Femur (tissue), 1 donor: ENCODE measurements around the gene MKLN1.
"Not testable (repeated sequence)": the region's sequence is repeated elsewhere in the genome, so short reads cannot be mapped to it uniquely, and the experiment has no call there.

Source experiments
- DNase-seq: peaks from one replicate; pipeline ENCODE4 v3.0.0-alpha.2; 2017

Gene MKLN1

DNA sequence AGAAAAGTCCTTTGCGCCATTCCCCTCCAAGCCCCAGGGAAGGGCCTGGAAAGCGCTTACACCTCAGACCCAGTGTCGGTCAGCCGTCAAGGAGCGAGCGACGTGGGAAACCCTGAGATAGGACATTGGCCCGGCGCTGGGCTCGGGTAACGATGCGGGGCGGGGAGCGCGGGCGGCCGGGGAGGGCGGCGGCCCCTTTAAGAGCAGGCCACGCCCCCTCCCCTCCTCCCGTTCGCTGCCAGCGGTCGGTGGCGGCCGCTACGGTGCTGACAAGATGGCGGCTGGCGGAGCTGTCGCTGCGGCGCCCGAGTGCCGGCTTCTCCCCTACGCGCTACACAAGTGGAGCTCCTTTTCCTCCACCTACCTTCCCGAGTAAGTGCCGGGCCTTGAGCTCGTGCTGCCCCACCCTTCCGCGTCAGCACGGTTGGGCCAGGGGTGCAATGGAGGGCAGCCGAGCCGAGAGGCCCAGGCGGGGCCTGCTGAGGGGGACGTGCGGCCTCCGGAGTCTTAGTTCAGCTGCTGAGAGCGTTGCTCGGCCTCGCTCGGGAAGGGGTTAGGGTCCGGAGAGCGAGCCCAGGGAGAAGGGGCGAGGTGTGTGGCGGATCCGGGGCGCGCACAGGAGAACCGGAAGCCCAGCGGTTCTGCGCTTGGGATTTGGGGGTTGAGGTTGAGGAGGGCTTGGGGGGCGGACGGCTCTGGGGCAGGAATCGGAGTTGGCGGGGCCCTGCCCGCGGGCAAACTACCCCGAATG, at the start of gene MKLN1:
TSS of gene MKLN1 (plus strand) at position 251 of the 751 bp plus-strand sequence. CDS start at position 275, 24 bp downstream.
- peak; percentile 93 for DNase-seq

DNA sequence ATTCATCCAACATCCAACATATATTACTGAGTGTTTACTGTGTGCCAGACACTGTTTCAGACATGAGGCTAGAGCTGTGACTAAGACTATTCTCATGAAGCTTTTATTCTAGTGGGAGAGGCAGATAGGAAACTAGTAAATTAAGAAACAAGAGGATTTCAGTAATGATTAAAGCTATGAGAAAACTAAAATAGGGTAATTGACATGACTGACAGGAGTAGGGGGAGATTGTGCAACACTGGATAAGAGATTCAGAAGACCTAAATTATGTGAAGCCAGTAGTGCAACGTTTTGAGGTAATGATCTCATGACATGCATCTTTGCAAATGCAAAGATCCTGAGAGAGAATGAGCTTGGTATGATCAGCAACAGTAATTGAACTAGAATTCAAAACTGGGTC, 48.6 kb upstream of the MKLN1 start:
- no peak for DNase-seq

DNA sequence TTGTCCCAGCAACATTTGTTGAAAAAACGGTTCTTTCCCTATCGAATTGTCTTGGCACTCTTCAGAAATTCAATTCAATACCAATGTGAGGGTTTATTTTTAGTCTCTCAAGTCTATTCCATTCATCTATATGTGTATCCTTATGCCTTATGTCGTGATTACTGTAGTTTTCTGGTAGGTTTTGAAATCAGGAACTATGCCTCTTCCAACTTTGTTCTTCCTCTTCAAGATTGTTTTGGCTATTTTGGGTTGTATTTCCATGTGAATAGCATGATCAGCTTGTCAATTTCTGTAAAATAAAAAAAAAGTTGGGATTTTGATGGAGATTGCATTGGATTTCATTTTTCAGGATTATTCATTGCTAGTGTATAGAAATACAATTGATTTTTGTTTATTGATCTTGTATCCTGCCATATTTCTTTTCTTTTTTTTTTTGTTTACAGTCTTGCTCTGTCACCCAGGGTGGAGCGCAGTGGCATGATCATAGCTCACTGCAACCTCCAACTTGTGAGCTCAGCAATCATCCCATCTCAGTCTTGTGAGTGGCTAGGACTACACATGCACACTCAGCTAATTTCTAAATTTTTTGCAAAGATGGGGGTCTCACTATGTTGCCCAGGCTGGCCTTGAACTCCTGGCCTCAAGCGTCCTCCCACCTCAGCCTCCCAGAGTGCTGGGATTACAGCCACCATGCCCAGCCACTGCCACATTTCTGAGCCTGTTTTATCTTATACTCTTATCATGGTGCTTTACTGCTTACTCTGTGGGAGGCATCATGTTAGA, 46.2 kb upstream of the MKLN1 start:
- DNase-seq: no peak

DNA sequence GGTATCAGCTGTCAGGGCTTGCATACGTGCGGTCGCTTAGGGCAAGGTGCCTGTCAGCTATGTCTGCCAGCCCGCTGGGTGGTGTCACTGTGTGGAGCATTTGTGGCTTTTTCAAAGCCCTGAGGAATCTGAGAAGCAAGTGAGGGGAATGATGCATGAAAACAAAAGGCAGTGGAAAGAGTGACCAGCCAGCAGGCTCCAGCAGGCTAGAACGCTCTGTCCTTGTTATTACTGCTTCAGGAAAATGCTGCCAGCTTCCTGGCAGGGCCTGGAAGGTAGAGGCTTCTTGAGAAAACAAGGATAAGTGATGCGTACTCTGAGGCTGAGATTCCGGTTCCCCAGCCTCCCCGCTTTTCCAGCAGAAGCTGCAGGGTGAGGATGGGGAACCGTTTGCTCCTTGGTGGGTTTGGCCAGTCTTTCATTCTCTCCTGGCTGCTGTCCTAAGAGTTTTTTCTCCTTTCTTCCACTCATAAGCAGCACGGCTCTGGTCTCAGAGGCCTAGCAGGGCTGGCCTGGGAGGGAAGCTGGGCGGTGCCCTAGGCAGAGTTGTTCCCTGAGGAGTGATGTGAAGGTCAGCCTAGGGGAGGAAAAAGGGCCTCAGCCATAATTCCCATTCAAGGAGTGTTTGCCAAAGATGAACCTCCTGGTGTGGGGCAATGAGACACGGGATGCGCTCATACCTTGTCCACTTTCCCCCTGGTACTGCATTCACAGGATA, 42.8 kb upstream of the MKLN1 start:
- DNase-seq: peak; percentile 25

DNA sequence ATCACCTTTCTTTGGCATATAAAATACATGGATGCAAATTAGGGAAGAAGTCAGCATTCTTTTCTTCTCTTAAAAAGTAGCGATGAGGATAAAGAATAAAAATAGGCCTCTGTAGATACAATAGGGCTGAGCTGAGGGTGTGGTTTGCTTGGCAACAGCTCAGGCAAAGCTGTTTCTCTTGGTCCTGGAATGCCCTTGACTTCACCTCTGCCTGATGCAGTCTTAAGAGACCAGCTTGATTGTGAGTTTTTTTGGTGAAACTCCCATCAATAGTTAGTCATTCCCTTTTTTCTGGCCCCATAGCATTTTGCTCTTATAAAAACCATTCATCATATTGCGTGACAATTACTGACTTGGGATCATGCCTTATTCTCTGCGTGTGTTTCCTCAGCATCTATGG, 42.1 kb upstream of the MKLN1 start:
- no peak for DNase-seq

DNA sequence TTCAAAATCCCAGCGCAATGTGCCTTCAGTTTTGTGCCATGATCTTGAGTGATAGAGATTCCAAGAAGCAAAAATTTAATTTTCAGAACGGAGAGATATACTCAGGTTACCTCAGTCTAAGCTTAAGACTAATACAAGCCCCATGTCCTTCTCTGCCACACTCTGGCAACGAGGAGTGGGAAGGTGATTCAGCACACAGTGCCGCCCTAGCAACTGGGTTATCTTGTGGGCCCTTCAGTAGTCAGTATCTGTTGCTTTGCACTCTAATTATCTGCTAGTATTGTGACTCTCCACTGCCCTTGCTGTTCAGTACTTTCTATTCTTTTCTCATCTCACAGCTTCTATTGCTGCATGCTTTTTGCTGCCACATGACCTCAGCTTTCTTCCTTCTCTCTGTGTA, 39.2 kb upstream of the MKLN1 start:
- DNase-seq: no peak

DNA sequence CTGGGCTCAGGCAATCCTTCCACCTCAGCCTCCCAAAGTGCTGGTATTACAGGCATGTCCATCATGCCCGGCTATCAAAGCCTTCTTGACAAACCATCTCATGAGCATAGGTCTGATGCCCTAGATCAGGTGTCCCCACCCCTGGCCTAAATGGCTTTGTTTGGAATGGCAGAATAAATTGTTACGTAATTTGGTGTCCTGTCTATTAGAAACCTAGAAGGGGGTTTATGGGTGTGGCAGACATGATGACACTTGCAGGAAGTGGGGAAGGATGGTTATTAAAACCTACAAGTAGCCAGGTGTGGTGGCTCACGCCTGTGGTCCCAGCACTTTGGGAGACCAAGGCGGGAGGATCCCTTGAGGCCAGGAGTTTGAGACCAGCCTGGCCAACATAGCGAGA, 38.6 kb upstream of the MKLN1 start:
- no peak for DNase-seq

DNA sequence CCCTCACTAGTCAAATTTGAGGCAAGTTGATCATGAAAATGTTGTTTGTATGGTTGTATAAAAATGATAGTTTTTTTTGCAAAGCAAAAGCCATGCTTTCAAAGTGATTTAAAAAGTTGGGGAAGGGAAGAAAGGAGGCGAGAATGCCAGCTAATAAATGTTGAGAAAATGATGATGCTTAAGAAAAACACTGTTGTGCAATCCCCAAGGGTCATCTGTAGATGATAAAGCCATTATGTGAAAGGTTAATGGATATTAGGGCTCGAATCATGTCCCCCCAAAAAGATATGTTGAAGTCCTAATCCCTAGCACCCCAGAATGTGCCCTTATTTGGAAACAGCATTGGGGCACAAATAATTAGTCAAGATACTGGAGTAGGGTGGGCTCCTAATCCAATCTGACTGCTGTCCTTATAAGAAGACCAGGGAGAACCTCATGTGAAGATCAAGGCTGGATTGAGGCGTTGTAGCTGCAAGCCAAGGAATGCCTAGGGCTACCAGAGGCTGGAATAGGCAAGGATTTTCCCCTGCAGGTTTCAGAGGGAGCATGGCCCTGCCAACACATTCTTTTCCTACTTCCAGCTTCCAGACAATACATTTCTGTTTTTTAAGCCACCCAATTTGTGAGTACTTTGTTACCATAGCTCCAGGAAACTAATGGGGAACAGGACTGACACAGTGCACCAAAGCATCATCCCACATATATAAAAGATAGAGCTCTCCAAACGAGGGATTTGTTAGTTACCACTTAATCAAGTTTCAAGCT, 35.4 kb upstream of the MKLN1 start:
- no peak for DNase-seq

DNA sequence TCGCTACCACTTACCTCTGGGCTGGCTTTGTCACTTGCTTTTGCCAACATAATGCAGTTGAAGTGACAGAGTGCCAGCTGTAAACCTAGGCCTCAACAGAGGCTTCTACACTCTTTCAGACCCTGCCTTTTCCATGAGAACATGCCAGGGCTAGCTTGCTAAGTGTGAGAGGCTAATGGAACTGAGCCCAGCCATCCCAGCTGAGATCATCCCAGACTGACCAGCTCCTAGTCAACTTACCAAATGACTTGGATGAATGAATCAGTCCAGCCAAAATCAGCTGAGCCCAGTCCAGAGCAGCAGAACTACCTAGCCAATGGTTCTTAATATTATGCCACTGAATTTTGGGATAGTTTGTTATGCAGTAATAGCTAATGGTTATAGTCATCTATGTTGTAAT, 34.7 kb upstream of the MKLN1 start:
- DNase-seq: no peak

DNA sequence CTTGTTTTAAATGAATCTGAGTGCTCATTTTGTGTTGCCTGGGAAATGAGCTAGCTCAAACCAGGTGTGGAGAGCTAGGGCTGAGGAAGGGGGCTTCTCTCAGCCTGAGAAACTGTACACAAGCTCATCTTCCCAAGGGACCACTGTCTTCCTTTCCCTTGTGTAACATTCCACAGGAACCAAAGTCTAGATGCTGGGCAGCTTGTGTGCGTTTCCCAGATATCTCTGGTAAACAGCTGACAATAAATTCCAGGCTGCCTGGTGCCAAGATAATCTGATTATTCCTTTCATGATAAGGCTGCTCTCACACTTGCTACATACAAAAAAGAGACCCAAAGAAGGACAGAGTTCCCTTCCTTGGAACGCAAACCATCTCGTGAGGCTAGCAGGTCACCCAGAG, 33.1 kb upstream of the MKLN1 start:
- no peak for DNase-seq

DNA sequence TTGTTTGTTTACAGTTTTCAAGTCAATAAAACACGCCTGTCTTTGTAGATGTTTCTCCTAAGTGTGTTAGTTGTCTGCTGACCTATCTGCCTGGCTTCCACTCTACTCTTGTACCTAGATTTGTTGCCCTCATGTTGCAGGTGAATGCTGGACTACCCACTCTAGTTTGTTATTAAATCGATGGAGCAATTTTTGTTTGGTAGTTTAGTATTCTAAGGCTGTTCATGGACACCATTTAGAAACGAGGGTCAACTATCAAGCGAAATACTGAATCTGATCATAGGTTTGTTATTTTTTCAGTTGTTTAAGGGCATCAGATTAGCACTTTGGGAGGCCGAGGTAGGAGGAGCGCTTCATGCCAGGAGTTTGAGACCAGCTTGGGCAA, 29.1 kb upstream of the MKLN1 start:
- no peak for DNase-seq

DNA sequence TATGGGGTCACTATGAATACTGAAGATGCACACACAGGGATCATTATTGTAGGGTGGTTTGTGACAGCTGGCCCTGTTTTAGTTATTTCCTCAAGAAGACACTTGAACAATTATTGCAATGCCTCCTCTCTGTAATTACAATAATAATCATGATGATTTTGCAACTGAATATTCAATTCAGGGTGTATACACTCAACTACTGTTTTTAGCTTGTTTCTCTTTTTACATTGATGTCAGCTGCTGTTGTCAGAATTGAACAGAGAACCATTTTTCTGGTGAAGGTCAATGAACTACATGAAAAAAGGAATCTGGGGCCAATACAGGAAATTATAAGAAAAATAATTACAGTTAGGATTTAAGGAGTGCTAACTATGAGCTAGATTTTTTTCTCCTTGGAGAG, 28.6 kb upstream of the MKLN1 start:
- no peak for DNase-seq

DNA sequence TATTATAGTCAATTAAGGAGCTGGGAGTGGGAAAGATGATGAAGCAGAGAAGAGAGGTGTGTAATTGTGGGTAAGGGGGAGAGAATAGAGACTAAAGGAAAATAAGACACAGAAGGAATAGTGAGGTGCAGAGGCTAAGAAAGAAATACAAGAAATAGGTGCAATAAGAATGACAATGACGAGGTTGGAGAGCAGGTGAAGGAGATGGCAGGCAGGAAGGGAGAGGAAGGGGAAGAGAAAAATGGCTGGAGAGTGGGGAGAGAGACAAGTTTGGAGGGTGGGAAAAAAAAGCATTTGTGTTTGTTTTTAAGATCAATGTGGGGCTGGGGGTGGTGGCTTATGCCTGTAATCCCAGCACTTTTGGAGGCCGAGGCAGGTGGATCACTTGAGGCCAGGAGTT, 27.6 kb upstream of the MKLN1 start:
- no peak for DNase-seq

DNA sequence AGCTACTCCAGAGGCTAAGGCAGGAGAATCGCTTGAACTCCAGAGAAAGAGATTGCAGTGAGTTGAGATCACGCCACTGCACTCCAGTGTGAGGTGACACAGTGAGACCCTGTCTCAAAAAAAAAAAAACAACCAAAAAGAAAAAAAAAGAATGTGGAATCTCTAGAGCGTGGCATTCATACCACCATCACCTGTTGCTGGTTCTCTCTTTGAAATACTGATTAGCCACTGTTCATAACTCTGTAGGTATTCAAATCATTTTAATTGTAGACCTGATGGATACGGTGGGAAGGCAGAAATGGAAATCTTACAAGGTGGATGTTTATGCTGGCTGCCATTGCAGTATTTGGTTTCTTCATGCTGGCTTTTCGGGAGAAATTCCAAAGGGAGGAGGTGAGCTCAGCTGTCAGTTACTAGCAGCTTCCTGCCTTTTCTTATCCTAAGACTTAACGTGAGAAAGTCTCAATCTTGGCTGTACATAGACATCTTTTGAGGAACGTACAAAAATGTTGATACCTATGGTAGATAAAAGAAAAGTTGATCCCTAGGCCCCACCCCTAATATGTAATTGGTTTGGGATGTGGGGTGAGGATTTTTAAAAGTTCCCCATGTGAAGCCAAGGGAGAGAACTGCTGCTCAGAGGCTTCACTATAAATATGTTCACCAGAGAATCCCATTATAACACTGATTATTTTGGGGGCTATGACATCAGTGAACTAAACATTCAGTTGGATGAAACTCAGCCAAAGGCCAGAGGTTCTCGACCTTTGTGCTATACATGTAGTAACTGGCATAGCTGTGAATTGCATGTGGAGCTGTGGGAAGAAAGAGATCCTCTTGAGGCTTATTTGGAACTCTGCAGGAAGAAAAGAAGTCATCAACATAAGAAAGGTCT, 26.9 kb upstream of the MKLN1 start:
- DNase-seq: no peak

DNA sequence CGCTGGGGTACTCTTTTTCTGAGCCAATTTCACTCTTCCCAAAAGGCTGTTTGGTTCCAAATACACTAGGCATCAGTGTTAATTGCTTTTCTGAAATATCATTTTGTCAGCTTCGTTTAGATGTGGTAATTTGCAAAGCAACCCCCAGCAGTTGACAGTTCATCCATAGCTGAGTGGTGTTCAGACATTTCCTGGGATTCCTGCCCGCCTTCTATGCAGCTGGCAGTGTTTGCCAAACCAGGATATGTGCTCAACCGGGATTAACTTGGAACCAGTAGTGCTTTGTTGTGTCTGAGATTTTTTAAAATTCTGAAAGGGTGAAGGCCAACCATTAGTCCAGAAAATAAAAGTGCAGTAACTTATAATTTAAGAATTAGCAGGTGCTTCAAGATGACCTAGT, 25.2 kb upstream of the MKLN1 start:
- DNase-seq: no peak

DNA sequence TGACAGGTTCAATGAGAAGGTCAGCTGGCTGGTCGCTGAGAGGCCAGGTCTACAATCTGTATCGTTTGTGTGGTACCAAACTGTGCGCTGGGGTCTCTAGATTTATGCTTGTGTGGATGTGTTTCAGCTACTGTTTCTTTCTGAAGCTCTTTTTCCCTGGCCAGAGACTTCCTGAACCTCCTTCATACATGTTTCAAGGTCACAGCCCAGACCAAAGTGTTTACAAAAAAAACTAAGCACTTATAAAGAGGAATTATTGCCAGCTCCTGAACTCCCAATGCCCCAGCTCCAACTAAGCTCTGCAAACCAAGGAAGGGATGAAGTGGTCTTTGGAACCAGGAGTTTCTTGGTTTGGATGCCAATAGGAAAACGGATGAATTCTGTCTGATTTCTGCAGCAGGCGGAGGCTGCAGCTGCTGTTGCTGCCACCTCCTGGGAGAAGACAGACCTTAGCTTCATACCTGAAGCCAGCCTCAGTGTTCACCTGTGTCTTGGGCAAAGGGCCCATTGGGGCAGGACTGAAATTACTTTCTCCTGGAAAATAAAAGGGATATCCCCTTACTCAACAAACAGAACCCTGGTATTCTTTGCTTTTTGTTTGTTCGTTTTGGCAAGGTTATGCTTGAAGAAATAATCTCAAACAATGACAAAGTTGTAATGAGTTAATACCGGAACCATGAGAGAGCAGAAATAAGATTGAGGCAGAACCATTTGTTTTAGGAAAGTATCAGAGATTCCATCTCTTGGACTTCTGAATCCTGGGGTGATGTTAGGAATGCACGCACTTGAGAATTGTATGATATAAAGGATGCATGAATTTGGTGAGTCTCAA, 24.6 kb upstream of the MKLN1 start:
- no peak for DNase-seq

DNA sequence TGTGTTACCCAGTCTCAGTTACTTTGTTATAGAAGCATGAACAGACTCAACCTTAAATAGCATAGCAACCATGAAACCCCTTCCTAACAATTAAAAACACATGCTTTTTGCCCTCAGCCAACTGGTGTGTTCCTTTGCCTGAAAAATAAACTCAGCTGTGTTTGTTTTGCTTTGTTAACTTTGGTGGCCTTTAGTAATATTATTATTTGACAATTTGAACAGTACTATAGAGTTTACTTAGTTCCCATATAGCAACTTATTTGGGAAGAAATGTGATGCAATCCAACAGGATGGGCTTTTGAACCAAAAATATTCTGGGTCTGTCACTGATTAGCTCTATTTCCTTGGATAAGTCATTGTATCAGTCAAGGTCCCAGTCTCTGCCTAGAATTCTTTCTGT, 22.5 kb upstream of the MKLN1 start:
- DNase-seq: no peak

DNA sequence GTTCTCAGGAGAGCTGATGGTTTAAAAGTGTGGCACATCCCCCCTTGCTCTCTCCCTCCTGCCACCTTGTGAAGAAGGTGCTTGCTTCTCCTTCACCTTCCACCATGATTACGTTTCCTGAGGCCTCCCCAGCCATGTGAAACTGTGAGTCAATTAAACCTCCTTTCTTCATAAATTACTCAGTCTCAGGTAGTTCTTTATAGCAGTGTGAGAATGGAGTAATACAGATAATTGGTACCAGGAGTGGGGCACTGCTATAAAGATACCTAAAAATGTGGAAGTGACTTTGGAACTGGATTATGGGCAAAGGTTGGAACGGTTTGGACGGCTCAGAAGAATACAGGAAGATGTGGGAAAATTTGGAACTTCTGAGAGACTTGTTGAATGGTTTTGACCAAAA, 21.6 kb upstream of the MKLN1 start:
- DNase-seq: not testable (repeated sequence)

DNA sequence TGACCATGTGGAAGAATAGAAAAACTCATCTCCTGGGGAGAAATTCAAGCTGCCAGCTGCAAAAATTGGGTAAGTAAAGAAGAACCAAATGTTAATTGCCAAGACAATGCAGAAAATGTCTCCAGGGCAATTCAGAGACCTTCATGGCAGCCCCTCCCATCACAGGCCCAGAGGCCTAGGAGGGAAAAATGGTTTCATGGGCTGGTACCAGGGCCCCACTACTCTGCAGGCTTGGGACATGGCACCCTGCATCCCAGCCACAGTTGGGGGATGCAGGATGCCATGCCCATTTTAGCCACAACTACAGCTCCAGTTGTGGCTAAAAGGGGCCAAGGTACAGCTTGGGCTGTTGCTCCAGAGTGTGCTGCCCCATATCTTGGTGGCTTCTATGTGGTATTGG, 20.9 kb upstream of the MKLN1 start:
- no peak for DNase-seq

DNA sequence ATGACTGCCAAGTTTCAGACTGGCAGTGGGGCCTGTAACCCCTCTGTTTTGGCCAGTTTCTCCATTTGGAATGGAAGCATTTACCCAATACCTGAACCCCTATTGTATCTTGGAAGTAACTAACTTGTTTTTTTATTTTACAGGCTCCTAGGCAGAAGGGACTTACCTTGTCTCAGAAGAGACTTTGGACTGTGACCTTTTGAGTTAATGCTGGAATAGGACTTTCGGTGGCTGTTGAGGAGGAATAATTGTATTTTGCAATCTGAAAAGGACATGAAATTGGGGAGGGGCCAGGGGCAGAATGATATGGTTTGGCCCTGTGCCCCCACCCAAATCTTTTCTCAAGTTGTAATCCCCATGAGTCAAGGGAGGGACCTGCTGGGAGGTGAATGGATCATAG, 20.0 kb upstream of the MKLN1 start:
- DNase-seq: no peak

DNA sequence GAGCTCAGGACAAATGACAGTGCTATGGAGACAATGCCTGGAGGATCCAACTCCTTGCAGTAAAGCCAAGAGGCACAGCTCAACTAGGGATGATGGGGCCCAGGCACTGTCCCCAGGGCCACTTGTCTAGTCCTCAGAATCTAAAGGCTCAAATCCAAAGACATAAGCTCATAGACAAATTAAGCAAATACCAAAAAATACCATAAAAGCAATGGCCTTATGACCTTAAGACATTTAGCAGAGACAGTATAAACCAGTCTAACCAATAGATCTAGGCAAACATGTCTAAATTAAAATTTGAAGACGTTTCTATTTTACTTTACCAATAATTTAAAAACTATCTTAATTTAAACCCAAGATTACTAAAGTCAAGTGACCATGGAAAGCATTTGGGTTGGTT, 14.8 kb upstream of the MKLN1 start:
- no peak for DNase-seq
